HepG2 (cell line): ENCODE data around the gene WBP1. TPM values are rescaled to one million over a fixed set of nuclear protein-coding genes. Genes with fewer than 3 reads are reported as not detected.

Experiments used
- BRD4 ChIP-seq: sonication (generic); formaldehyde crosslinking; IDR thresholded peaks from 2 replicates; pipeline ENCODE4 v1.4.0; 2020; ENCODE audit warnings: missing genetic modification reagents
- HCFC1 ChIP-seq: fragments of 150-350 bp; IDR thresholded peaks from 2 replicates; pipeline ENCODE4 v1.6.1; 2014; ENCODE audit warnings: low read depth, low read length
- KAT2B ChIP-seq: fragments of 150-350 bp; IDR thresholded peaks from 2 replicates; pipeline ENCODE4 v1.6.1; 2014; ENCODE audit warnings: low read depth, low read length, borderline replicate concordance
- MAX ChIP-seq: IDR thresholded peaks from 2 replicates; pipeline ENCODE4 v1.6.1; 2012; ENCODE audit warnings: inconsistent platforms
- MED8 ChIP-seq: sonication (generic); formaldehyde crosslinking; IDR thresholded peaks from 2 replicates; pipeline ENCODE4 v1.8.1; 2023; ENCODE audit warnings: mild to moderate bottlenecking, missing genetic modification reagents; ENCODE audit not compliant: insufficient replicate concordance
- NR2F1 ChIP-seq, 2 experiments: fragments of 450-650 bp in 1 of 2; formaldehyde crosslinking in 1 of 2; IDR thresholded peaks; 2 replicates each; pipeline versions ENCODE4 v1.5.0 to v1.6.1; 2016 to 2020; ENCODE audit warnings: mild to moderate bottlenecking in 1 of 2, missing compliant biosample characterization in 1 of 2, missing genetic modification reagents in 1 of 2, moderate library complexity in 1 of 2
- NRL ChIP-seq: sonication (generic); formaldehyde crosslinking; IDR thresholded peaks from 2 replicates; pipeline ENCODE4 v1.5.0; 2020; ENCODE audit warnings: missing genetic modification reagents, mild to moderate bottlenecking, moderate library complexity, borderline replicate concordance
- POLR2G ChIP-seq: fragments of 200-400 bp; formaldehyde crosslinking; IDR thresholded peaks from 2 replicates; pipeline ENCODE4 v1.6.1; 2018; ENCODE audit warnings: mild to moderate bottlenecking, low read depth, low read length, moderate library complexity
- RAD21 ChIP-seq: fragments of 450-650 bp; formaldehyde crosslinking; IDR thresholded peaks from 2 replicates; pipeline ENCODE4 v1.5.0; 2020; ENCODE audit warnings: mild to moderate bottlenecking
- RARA ChIP-seq: IDR thresholded peaks from 2 replicates; pipeline ENCODE4 v1.6.1; 2016; ENCODE audit warnings: missing genetic modification reagents, missing compliant biosample characterization
- SPEN ChIP-seq: sonication (generic); formaldehyde crosslinking; IDR thresholded peaks from 2 replicates; pipeline ENCODE4 v1.5.1; 2020; ENCODE audit warnings: low read depth, mild to moderate bottlenecking, missing genetic modification reagents
- ZBTB1 ChIP-seq: sonication (generic); formaldehyde crosslinking; IDR thresholded peaks from 2 replicates; pipeline ENCODE4 v1.4.0; 2020; ENCODE audit warnings: missing genetic modification reagents, borderline replicate concordance
- ZNF343 ChIP-seq: sonication (generic); formaldehyde crosslinking; IDR thresholded peaks from 2 replicates; pipeline ENCODE4 v1.4.0; 2020; ENCODE audit warnings: mild to moderate bottlenecking, missing genetic modification reagents
- ZNF468 ChIP-seq: sonication (generic); formaldehyde crosslinking; IDR thresholded peaks from 2 replicates; pipeline ENCODE4 v1.8.0; 2022; ENCODE audit warnings: mild to moderate bottlenecking, moderate library complexity, missing genetic modification reagents
- ZNF556 ChIP-seq: sonication (generic); formaldehyde crosslinking; IDR thresholded peaks from 2 replicates; pipeline ENCODE4 v1.4.0; 2020; ENCODE audit warnings: mild to moderate bottlenecking, missing genetic modification reagents, borderline replicate concordance
- ZNF598 ChIP-seq: sonication (generic); formaldehyde crosslinking; IDR thresholded peaks from 2 replicates; pipeline ENCODE4 v1.5.1; 2020; ENCODE audit warnings: mild to moderate bottlenecking, missing genetic modification reagents, borderline replicate concordance
- ZNF776 ChIP-seq: sonication (generic); formaldehyde crosslinking; IDR thresholded peaks from 2 replicates; pipeline ENCODE4 v1.4.0; 2020; ENCODE audit warnings: mild to moderate bottlenecking, missing genetic modification reagents
- polyA plus RNA-seq, 8 experiments: library from polyadenylated mRNA; depleted of rRNA in 3 of 8; stranded (reverse) in 7 of 8; unstranded in 1 of 8; fragments of >200 nt; fragmentation: Illumina TruSeq in 4 of 8; extraction: Trizol in 4 of 8; gene quantifications; 2 replicates each; pipeline versions ENCODE4 v1.2.1 to v1.2.3, GENCODE V29; 2011 to 2016; ENCODE audit warnings: low read depth in 4 of 8, missing spikeins in 1 of 8, mixed read lengths in 1 of 8; ENCODE audit not compliant: insufficient read depth in 1 of 8
- total RNA-seq, 5 experiments: library from RNA; depleted of rRNA; stranded (reverse); fragments of >200 nt; fragmentation: Illumina TruSeq; extraction: Trizol; gene quantifications; 2 replicates each; pipeline ENCODE4 v1.2.3, GENCODE V29; 2016; ENCODE audit warnings: low read depth in 1 of 5
- TF ChIP-seq, protein P1 (sequence below): sonication (generic); formaldehyde crosslinking; IDR thresholded peaks from 2 replicates; pipeline ENCODE4 v1.5.0; 2020; ENCODE audit warnings: mild to moderate bottlenecking, missing genetic modification reagents, borderline replicate concordance
- TF ChIP-seq, protein P2 (sequence below): sonication (generic); formaldehyde crosslinking; IDR thresholded peaks from 2 replicates; pipeline ENCODE4 v1.5.1; 2020; ENCODE audit warnings: mild to moderate bottlenecking, missing genetic modification reagents, borderline replicate concordance

The WBP1 gene
- total and polyA plus RNA-seq, 2 of the 13 experiments (the other 11 are each of a cell fraction or from before 2014, with no cell fraction given), result 38.8 to 85.7 TPM

- TF ChIP-seq SPEN (CRISPR knock-in tag) (0 out of 2 replicates have a peak, but pooled peaks have one; percentile 65), NR2F1 (CRISPR knock-in tag; IDR thresholded peaks at IDR 0.05) (peak in 1 of 2 experiments; percentile 90; a peak in 2 of 4 replicates), MAX (peak; percentile 71), NRL (CRISPR knock-in tag) (peak; percentile 71; the same call in 1 of the 2 replicates), RARA (peak; percentile 50), ZNF343 (CRISPR knock-in tag) (peak; percentile 96), ZBTB1 (CRISPR knock-in tag) (no peak), MED8 (CRISPR knock-in tag) (peak; percentile 34), ZNF556 (CRISPR knock-in tag) (peak; percentile 88; the same call in 1 of the 2 replicates), ZNF598 (CRISPR knock-in tag) (0 out of 2 replicates have a peak, but pooled peaks have one; percentile 35), KAT2B (no peak), POLR2G (peak; percentile 61; the same call in 1 of the 2 replicates), ZNF776 (CRISPR knock-in tag) (no peak), HCFC1 (no peak), RAD21 (CRISPR knock-in tag) (peak; percentile 48; the same call in 1 of the 2 replicates), ZNF468 (CRISPR knock-in tag) (no peak), BRD4 (CRISPR knock-in tag) (no peak)
- TF ChIP-seq, protein P1, sequence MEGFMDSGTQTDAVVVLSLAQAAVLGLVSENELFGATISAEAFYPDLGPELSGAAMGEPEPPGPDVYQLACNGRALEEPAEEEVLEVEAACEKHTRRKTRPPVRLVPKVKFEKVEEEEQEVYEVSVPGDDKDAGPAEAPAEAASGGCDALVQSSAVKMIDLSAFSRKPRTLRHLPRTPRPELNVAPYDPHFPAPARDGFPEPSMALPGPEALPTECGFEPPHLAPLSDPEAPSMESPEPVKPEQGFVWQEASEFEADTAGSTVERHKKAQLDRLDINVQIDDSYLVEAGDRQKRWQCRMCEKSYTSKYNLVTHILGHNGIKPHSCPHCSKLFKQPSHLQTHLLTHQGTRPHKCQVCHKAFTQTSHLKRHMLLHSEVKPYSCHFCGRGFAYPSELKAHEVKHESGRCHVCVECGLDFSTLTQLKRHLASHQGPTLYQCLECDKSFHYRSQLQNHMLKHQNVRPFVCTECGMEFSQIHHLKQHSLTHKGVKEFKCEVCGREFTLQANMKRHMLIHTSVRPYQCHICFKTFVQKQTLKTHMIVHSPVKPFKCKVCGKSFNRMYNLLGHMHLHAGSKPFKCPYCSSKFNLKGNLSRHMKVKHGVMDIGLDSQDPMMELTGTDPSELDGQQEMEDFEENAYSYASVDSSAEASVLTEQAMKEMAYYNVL (CRISPR knock-in tag), result peak; percentile 47; the same call in 1 of the 2 replicates
- TF ChIP-seq, protein P2, sequence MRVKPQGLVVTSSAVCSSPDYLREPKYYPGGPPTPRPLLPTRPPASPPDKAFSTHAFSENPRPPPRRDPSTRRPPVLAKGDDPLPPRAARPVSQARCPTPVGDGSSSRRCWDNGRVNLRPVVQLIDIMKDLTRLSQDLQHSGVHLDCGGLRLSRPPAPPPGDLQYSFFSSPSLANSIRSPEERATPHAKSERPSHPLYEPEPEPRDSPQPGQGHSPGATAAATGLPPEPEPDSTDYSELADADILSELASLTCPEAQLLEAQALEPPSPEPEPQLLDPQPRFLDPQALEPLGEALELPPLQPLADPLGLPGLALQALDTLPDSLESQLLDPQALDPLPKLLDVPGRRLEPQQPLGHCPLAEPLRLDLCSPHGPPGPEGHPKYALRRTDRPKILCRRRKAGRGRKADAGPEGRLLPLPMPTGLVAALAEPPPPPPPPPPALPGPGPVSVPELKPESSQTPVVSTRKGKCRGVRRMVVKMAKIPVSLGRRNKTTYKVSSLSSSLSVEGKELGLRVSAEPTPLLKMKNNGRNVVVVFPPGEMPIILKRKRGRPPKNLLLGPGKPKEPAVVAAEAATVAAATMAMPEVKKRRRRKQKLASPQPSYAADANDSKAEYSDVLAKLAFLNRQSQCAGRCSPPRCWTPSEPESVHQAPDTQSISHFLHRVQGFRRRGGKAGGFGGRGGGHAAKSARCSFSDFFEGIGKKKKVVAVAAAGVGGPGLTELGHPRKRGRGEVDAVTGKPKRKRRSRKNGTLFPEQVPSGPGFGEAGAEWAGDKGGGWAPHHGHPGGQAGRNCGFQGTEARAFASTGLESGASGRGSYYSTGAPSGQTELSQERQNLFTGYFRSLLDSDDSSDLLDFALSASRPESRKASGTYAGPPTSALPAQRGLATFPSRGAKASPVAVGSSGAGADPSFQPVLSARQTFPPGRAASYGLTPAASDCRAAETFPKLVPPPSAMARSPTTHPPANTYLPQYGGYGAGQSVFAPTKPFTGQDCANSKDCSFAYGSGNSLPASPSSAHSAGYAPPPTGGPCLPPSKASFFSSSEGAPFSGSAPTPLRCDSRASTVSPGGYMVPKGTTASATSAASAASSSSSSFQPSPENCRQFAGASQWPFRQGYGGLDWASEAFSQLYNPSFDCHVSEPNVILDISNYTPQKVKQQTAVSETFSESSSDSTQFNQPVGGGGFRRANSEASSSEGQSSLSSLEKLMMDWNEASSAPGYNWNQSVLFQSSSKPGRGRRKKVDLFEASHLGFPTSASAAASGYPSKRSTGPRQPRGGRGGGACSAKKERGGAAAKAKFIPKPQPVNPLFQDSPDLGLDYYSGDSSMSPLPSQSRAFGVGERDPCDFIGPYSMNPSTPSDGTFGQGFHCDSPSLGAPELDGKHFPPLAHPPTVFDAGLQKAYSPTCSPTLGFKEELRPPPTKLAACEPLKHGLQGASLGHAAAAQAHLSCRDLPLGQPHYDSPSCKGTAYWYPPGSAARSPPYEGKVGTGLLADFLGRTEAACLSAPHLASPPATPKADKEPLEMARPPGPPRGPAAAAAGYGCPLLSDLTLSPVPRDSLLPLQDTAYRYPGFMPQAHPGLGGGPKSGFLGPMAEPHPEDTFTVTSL, result peak; percentile 33; the same call in 1 of the 2 replicates
These were observed 28.5 kb upstream of the WBP1 start (continued) for GRCh38 chr2:74429487-74430451.
